Measurements from ENCODE around the gene SGSM2.

The SGSM2 gene

DNA sequence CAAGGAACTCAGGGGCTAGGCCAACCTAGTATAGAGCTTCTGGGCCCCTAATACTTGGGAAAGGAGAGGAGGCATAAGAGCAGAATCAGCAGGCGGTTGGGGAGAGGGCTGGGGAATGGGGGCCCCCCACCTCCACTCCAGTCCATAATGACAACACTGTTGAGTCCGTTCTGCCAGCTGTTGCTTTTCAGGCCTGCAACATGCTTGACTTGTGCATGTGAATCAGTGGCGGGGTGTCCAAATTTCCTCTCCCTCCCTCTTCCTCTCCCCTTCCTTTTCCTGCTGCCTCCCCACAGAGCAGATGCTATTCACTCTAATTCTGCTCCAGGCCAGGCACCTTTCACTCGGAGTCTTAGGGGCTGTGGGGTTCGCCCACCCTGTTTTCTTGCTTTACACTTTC, 31.7 kb downstream of the SGSM2 start:
- no peak for DNase-seq

DNA sequence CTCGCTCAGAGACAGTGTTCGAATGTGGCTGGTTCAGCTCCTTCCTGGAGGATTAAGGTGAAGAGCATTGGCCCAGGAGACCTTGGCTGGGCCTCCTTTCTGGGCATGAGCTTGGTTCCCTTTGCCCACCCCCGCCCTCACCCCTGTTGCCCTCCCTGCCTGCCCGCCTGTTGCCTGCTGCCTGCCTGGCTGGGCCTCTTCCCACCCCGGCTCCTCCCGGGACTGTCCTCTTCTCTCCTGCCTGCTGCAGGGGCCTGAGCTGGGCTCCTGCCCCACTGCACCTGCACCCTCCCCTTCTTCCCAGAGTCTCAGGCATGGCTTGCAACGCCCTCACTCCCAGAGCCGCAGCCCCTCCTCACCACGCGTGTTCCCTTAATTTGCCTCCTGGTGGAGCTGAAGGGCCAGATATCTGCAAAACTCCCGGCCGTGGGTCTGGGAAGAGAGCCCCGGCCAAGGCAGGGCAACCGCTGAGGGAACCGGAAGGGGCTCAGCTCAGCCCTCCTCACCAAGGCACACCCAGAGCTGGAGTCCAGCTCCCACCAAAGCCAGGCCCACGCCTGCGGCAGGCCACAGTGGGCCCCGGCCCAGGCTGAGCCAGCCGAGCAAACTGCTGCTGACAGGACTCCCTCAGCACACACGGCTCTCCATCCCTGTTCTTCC, 32.4 kb downstream of the SGSM2 start:
- no peak for DNase-seq

DNA sequence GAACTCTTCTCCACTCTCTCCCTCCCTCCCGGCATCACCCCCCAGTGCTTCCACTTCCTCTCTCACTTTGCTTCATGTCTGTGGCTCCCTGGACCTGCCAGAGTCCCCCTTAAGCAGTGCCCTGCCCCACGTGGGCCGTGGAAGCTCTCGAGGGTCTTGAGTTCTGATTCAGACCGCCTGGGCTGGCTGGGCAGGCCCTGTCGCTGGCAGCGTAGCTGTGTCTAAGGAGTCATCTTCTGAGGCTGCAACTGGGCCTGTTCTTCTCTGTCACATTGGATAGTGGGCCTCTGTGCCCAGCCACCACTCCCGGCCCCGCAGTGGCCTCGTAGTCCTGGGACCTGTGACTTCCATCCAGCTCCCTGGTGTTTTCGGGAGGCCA, 32.9 kb downstream of the SGSM2 start:
- no peak for DNase-seq

DNA sequence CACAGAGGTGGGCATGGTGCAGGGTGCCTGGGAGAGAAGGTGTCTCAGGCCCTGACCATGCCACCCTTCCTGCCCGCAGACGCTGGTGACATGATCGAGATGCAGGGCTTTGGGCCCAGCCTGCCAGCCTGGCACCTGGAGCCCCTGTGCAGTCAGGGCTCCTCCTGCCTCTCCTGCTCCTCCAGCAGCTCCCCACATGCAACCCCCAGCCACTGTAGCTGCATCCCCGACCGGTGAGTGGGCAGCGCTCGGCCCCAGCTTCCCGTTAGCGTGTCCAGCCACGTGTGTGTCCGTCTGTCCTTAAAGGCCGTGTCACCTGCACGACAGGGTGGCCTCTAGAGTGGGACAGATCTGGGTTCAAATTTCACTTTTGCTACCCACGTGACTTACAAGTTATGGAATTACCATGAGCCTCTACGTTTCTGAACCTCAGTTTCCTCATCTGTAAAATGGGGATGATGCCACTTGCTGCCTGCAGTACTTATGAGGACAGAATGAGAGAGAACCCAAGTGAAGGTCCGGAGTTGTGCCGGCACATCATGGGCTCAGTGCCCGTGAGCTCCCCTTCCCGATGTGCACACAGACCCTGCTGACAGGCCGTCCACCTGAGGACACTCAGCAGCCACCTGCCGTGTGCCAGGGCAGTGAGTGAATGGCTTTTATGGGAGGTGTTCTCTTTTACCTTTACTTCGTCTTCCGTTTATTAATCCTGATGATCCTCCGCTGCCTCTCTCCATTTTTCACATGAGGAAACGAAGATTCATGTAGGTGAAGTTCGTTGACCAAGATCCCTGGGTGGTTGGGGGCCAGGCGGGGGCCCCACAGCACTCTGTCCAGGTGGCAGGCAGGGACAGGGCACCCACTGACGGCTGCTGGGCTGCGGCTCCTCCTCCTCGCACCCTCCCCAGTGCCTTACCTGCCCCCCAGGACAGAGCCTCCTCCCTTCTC, 34.2 kb downstream of the SGSM2 start:
- no peak for DNase-seq

DNA sequence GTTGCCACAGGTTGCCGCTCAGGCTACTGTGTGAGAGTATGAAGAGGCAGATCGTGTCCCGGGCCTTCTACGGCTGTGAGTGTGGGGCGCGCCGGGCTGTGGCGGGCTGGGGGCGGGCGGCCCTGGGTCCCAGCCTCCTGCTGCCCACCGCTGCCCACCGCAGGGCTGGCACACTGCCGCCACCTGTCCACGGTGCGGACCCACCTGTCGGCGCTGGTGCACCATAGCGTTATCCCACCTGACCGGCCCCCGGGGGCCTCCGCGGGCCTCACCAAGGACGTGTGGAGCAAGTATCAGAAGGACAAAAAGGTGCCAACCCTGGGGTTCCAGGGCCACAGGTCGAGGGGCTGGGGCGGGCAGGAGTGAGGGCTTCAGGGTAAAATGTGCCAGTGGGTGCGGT, 34.9 kb downstream of the SGSM2 start:
- DNase-seq, result no peak

DNA sequence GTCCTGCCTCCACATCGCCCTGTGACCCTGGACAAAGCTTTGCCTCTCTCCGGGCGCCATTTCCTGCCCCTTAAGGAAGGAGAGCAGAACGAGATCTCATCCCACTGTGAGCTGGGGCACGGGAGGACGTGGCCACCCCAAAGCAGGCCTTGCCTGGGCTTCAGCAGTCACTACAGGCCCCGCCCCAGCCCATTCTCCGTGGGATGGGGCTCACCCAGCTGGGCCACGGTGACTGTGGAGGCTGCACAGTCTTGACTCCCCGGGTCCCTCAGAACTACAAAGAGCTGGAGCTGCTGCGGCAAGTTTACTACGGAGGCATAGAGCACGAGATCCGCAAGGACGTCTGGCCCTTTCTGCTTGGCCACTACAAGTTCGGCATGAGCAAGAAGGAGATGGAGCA, 35.4 kb downstream of the SGSM2 start:
- DNase-seq, result no peak

- no peak for DNase-seq
Measured at GRCh38 chr17:2373179-2373578, 35.9 kb downstream of the SGSM2 start.

DNA sequence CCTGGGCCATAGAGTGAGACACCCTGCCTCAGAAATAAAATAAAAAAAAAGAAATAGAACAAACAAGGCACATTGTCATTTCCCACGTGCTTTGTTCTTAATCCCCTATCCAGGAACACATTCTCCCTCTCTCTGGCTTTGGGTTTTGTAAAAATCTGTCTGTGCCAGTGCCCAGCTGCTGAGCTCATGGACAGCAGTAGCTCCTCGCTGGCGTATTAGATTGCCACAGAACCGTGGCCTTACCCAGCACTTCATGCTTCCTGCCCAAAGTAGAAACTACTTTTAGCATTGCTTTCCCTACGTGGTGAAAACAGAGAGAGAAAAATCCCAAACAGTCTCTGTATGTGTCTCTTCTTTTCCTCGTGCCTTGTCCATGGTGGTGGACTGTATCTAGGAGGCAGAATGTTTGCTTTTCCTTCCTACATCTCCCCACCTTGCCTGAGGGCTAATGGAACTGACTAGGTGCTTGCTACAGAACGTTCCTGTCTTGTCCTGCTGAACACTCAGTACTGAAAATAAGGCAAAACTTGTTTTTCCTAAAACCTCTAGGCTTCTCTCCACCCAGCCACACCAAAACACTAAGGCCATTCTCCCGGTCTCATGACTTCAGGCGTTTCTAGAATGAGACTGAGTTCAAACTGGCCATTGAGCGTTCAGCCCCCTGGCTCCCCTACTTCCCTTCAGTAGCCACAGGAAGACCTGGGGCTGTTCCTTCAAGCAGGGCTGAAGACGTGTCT, 37.4 kb downstream of the SGSM2 start:
- no peak for DNase-seq

DNA sequence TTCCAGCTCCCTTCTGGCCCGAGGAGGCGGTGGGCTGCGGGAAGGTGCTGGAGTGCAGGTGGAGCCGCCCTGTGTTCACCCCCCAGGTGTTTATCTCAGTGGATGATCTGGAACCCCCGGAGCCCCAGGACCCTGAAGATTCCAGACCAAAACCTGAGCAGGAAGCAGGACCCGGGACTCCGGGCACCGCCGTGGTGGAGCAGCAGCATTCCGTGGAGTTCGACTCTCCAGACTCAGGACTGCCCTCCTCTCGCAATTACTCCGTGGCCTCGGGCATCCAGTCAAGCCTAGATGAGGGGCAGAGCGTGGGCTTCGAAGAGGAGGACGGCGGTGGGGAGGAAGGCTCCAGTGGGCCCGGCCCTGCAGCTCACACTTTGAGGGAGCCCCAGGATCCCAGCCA, 38.1 kb downstream of the SGSM2 start:
- DNase-seq, result no peak

DNA sequence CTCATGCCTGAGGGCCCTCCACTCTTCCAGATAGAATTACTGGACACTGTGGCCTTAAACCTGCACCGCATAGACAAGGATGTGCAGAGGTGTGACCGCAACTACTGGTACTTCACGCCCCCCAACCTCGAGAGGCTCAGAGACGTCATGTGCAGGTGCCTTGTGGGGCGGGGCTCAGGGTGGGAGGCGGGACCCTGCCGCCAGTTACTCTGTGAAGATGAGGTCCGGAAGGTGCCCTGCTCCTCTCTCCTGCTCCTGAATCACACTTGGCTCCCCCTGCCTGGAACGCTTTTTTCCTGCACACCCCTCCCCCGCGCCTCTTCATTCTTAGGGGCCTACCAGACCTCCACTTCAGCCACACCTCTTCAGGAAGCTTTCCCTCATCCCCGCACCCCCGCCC, 38.8 kb downstream of the SGSM2 start:
- DNase-seq, result no peak

GRCh38 chr17:2377659-2378058, 40.4 kb downstream of the SGSM2 start:
- no peak for DNase-seq

- DNase-seq, result no peak
Measured at GRCh38 chr17:2378905-2379304, 41.6 kb downstream of the SGSM2 start.

- DNase-seq, result no peak
Measured at GRCh38 chr17:2379489-2380225, 42.4 kb downstream of the SGSM2 start.

- DNase-seq, result no peak
Measured at GRCh38 chr17:2380226-2380922, 43.1 kb downstream of the SGSM2 start.

DNA sequence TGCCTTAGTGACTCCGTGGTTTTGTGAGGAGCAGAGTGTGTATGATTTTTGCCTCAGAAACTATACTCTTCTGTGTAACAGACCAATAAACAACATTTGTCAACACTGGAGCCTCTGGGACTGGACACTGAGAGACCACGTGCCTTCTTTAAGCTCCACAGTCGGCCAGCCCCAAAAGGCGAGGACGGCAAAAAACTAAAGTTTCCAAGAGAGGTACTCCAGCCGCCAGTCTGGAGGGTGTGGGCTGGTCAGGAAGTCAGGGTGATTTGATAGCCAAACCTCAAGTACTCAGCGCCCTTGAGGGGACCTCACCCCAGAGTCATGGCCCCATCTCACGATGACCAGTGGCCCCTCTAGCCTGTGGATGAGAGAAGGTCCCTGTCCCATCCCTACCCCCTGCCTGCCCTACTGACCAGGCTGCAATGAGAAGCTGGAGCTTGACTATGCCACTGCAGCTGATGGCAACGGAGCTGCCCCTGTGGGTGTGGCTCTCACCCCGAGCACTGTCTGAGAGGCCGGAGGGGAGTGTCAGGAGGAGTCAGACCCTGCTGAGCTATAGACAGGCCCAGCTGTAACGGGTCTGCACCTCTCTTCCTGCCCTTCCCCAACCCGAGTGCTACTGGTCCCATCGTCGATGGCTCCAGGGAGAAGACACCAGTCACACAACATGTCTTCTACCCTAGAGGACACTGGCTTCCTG, 43.8 kb downstream of the SGSM2 start:
- DNase-seq, result no peak

DNA sequence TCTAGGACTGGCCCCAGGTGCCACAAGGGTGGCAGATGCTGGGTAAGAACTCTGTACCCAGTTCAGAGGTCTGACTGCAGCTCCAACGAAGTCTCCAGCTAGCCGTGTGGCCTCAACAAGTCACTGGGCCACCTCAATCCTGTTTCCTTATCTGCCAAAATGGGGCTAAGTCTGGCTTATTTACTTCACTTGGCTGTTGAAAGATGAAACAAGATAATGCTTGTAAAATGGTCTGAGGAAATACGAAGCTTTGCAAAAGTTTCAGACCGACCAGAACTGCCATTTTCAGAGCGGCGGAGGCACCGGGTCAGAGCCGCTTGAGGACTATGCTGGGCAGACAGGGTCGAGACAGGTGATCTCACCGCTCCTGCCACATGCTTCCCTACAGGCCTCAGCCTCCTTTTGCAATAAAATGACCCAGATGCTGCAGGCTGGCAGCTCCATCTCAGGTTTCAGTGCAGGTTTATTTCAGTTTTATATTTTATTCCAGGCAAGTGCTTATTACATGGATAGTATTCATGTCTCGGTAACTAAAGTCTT, 46.4 kb downstream of the SGSM2 start:
- DNase-seq, result no peak

GRCh38 chr17:2384439-2385127, 47.3 kb downstream of the SGSM2 start:
- DNase-seq, result no peak

DNA sequence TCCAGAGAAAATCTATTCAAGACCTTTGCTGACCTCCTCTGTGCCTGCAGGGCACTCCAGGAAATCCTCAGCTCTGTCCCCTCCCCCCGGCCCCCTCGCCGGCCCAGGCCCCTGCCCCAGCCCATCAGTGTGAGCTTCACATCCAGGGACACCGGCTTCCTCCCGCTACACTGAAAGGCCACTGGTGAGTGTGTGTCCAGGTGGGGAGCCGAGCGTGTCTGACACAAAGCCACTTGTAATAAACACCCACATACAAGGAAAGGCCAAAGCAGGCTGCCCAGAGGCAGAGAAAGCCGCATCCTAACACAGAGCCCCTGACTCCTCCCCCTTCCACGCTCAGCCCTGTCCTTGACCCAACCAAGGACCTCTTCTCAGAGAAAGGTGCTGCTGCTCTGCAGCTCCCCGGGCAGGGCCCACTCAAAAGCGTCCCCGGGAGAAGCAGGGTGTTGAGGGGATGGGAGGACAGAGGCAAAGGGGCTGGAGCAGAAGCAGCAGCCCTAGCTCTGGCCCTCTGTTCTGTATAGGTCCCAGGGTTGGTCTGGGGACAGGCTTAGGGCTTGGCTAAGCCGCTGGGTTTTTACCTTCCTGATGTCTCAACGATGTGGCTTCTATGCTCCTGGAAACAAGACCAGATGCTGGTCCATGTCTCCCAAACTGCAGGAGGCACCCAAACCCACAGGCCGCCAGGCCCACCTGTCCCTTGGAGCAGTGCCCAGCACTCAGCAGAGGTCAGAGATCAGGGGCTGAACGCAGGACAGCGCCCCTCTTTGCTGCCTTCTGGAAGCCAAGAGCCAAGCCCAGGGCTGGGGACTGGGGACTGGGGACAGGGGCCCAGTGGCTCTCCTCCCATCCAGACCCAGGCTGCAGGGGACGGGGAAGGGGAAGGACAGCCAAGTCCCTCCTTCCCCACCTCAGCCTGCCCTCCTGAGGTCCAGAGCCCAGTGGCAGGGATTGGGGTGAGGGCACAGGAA, 48.2 kb downstream of the SGSM2 start:
- DNase-seq, result no peak

DNA sequence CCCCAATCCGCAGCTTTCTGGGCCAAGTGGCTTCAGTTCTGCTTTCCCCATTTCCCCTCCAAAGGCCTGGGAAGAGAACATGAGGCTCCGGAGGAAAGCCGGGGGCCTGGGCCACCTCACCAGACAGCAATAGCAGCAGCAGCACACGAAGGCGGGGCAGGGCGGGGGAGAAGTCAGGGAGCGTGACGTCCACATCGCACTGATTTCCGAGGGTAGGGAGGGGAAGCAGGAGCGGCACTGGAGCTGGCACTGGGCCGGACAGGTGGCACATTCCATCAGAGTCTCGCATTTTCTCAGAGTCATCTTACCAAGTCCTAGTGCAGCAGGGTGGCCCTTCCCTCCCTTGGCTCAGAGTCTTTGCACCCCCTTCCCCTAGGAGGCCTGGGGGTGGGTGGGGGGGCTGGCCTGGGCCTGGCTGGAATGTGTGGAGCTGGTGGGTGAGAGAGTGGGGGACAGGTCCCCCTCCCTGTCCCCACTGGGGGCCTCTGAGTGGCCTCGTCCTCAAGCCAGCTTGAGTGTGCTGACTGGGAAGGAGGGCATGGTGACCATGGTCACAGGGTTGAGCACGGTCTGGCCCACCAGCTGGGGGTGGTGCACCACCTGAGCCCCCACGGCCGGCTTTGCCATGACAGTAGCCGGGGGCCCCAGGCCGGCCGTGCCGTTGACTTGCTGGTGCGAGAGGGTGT, 49.2 kb downstream of the SGSM2 start:
- no peak for DNase-seq

All from CD4-positive, alpha-beta T cell treated with Interleukin-12 subunit alpha and Interleukin-12 subunit beta, for 1 hour (primary cell).